Measurements from ENCODE around the gene CYP2R1.

CYP2R1 gene, protein sequence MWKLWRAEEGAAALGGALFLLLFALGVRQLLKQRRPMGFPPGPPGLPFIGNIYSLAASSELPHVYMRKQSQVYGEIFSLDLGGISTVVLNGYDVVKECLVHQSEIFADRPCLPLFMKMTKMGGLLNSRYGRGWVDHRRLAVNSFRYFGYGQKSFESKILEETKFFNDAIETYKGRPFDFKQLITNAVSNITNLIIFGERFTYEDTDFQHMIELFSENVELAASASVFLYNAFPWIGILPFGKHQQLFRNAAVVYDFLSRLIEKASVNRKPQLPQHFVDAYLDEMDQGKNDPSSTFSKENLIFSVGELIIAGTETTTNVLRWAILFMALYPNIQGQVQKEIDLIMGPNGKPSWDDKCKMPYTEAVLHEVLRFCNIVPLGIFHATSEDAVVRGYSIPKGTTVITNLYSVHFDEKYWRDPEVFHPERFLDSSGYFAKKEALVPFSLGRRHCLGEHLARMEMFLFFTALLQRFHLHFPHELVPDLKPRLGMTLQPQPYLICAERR

DNA sequence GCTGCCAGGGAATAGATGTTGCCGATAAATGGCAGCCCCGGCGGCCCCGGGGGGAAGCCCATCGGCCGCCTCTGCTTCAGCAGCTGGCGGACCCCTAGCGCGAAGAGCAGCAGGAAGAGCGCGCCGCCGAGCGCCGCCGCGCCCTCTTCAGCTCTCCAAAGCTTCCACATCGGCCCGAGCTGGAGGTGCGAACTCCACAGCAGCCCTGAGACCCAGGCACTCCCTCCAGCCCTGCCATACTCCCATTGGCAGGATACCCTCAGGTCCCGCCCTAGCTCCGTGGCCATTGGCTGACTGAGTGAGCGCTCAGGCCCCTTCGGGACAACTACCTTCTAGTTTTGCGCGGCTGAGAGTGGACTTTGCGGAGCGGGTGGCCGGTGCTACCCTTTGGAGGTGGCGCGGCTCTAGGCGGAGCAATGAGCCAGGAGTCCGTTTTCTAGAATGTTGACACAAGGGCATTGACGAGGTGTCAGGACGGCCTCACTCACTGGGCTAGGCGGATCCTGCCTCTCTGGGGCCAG is at the start of gene CYP2R1:
Gene CYP2R1, minus strand, starts transcription at position 196 of the 521 bp plus-strand sequence. Its CDS starts 26 bp downstream, at position 170.
- DNase-seq, result peak; percentile 99

GRCh38 chr11:14938936-14939335 is 46.9 kb upstream of the CYP2R1 start:
- no peak for DNase-seq

- no peak for DNase-seq
These were observed 42.8 kb upstream of the CYP2R1 start for GRCh38 chr11:14934641-14935351.

DNA sequence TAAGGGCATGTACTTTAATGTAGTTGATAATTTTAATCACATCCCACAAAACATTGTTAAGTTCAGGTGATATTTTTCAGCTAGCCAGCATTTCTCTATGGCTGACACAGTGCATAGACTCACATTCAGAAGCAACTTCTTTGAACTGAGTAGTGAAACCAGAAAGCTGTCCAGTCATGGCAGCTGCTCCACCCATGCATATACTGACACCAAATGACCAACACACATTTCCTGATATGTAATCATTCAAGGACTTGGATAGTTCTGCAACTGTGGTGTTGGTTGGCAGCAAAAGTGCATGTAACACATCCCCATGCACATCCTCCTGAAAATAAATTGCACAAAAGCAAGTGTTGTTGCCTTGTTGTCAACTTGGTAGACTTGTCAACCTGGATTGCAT is 40.4 kb upstream of the CYP2R1 start:
- DNase-seq, result no peak

GRCh38 chr11:14930369-14930768 is 38.3 kb upstream of the CYP2R1 start:
- no peak for DNase-seq

DNA sequence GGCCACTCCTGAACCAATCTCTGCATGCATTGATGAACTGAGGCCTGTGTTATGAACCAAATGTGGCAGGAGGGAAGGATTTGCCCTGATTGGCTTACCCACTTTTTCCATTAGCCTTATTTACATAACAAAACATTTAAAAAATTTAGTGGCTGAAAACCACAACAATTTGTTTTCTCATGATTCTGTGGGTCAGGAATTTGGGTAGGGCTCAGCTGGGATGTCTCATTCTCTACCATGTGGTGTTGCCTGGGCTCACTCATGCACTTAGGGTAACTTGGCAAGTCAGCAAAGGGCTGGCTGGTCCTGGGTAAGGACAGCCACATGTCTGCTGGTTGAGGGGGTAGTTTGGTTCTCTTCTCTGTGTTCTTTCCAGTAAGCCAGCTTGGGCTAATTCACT is 35.1 kb upstream of the CYP2R1 start:
- DNase-seq, result no peak

DNA sequence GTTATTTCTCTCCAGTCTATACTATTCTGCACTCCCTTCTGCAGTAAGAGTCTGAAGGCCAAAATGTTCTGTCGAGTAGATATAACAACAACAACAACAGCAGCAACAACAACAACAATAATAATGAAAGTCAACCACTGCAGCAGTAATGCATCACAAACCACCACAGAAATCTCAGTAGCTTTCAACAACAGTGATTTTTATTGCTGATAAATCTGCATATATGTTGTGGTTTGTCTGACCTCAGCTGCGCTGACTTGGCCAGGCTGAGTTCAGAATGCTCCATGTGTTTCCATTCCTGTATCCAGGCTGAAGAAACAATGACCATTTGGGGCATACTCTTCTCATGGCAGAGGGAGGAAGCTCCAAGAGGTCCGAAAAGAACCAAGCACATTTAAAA is 32.3 kb upstream of the CYP2R1 start:
- DNase-seq, result no peak

DNA sequence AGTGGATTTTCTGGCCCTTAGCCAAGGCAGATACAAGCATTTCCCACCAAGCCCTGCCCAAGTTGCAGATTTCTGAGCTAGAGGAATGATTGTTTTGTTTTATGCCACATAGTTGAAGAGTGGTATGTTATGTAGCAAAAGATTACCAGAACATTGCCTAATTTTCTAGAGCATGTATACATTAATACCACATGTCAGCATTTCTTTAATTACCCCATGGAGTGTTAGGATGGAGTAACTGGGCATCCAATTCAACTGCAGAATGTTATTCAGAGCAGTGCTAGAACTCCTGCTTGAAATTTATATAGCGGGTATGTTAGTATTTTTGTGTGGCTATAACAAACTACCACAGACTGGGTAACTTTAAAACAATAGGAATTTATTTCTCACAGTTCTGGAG is 24.4 kb upstream of the CYP2R1 start:
- no peak for DNase-seq

DNA sequence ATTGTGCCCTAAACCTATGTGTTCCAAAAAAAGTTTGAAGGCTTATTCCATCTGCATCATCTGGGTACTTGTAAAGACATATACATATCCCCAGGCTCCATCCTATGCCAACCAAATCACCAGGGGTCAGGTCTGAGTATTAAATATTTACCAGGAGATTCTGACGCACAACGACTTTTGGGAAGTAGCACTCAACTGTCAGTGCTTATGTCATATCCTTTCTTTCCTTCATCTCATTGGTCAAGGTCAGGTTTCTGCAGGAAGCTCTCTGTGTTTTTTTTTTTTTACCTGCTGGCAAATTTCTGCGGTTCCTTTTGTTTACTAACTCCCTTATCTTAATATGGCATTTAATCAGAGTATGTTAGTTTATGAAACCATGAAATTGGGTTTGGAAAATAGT is 22.5 kb upstream of the CYP2R1 start:
- no peak for DNase-seq

DNA sequence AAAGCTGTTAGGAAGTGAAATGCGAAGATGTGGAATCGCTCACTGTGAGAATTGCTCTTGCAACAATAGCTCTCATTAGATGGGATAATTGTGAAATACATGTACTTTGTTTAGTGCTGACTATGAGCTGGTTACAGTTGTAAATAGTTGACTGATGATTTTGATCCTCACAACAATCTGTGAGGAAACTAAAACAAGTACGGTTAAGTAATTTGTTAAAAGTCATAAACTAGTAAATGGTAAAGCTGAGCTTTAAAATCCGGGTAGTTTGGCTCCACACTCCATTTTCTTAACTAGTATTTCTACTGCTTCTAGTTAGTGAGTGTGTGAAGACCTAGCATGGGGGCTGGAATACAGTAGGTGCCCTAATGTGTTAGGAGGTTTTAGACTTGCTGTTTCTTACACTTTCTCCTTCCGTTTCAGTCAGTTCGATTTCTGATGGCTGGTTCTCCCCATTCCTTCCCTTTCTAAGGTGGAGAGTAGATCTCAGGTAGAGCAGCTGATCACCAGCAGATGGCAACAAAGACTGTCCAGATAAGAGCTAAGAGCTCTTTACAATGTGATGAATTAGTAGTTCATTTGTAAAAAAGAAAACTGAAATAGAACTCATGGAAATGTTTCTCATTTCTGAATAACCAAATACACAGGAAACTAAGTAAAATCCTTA is 16.3 kb upstream of the CYP2R1 start:
- peak; percentile 70 for DNase-seq

- peak; percentile 84 for DNase-seq
These were observed 15.6 kb upstream of the CYP2R1 start for GRCh38 chr11:14907411-14908213.

DNA sequence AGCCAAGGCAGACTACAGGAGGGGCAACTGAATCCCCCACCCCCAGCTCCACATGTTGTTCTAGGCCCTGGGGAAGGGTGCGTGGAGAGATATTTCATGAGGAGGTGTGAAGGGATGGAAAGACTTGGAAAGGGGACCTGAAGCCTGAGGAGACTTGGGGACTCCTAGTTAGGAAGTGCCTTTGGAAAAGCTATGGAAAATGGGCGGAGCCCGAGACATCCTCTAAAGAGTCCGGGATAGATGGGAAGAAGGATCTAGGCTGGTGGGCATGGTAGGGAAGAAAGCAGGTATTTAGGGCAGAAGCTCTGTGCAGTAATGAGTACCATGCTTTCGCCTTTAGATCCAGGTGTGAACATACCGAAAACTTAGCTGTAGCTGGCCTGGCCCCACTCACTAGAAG is 15.0 kb upstream of the CYP2R1 start:
- no peak for DNase-seq

GRCh38 chr11:14906578-14906977 is 14.5 kb upstream of the CYP2R1 start:
- DNase-seq, result no peak

- DNase-seq, result peak; percentile 90
These were observed 13.3 kb upstream of the CYP2R1 start for GRCh38 chr11:14905104-14906033.

- peak; percentile 90 for DNase-seq
These were observed 12.7 kb upstream of the CYP2R1 start for GRCh38 chr11:14904745-14905103.

- no peak for DNase-seq
These were observed 10.8 kb upstream of the CYP2R1 start for GRCh38 chr11:14902650-14903350.

DNA sequence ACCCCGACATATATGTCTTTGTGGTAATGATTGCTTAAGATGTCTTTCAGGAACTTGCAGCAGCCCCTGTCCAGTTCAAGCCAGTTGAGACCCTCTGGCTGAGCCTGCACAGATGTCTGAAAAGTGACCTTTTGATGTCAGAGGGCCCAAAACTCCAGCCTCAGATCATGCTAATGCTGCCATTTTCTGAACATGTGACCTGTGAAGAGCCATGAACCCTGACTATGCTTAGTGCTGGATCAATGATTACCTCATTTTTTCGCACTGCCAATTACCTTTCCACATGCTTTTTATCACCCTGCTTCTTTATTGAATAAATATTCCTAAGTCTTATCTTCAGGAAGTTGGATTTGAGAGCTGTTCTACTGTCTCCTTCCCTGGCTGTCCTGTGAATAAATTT is 6.9 kb upstream of the CYP2R1 start:
- DNase-seq, result peak; percentile 44

DNA sequence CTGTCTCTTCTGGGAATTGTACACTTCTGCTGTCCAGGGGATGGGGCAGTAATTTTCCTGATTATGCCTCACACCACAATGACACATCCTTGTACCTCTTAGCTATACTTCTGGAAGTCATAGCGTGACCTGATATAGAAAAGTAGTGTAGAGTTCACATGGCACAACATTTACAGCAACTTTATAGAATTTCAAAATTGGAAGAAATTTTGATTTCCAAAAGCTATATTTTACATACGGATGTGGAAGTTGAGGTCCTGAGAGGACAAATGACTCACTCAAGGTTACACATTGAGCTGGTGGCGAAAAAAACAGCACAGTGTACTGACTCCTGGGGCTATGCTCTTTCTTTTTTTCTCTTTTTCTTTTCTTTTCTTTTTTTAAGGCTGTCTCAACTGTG is 6.3 kb upstream of the CYP2R1 start:
- DNase-seq, result no peak

DNA sequence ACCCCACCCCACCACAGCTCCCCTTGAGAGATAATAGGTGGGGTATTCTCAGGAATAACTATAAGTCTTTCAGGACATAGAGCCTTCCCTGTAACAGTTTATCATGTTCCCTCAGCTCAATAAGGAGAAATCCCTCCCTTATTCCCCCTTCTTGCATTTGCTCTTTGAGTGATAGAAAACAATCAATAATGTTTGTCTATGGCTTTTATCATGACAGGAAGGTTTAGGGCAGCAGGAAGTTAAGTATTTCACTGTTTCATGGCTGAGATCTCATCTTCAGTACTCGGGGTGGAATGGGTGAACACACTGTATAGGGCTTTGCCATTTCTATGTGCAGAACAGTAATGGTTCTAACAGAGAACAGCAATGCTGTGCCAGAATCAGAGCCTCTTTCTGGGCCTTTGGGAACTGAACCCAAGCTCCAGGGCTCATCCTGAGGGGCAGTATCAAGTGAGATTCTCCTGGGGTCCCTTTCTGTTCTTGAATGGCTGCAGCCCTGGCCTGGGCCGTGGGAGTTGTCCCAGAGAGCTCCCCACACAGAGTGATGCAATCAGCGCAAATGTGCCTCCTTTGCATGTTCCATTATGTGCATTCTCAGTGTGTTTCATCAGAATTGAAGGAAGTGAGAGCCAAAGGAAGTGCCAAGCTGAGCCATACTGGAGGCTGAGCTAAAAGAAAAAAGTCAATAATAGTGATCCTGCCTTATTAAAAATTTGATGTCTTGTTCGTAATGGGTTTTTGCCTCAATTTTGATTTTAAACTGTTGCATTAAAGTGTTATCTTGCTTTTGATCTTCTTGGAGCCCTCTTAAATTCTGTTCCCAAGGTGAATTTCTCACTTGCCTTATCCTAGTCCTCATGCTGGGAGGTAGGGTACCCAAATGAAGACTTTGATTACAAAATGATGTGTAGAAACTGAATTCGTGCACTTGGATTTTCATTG is 2.9 kb upstream of the CYP2R1 start:
- DNase-seq, result peak; percentile 93

- no peak for DNase-seq
These were observed 546 bp upstream of the CYP2R1 start for GRCh38 chr11:14892577-14892976.
